Hematopoietic multipotent progenitor cell treated with erythropoietin and hydrocortisone succinate and interleukin-3 and kit ligand, for 17 days (in vitro differentiated cells): ENCODE data around the gene TENT5C.
"Not testable (repeated sequence)": the region's sequence is repeated elsewhere in the genome, so short reads cannot be mapped to it uniquely, and the experiment has no call there.

Experiments
- DNase-seq: peaks from one replicate; pipeline ENCODE4 v3.0.0-alpha.2; 2015; ENCODE audit warnings: low spot score

Gene TENT5C

DNA sequence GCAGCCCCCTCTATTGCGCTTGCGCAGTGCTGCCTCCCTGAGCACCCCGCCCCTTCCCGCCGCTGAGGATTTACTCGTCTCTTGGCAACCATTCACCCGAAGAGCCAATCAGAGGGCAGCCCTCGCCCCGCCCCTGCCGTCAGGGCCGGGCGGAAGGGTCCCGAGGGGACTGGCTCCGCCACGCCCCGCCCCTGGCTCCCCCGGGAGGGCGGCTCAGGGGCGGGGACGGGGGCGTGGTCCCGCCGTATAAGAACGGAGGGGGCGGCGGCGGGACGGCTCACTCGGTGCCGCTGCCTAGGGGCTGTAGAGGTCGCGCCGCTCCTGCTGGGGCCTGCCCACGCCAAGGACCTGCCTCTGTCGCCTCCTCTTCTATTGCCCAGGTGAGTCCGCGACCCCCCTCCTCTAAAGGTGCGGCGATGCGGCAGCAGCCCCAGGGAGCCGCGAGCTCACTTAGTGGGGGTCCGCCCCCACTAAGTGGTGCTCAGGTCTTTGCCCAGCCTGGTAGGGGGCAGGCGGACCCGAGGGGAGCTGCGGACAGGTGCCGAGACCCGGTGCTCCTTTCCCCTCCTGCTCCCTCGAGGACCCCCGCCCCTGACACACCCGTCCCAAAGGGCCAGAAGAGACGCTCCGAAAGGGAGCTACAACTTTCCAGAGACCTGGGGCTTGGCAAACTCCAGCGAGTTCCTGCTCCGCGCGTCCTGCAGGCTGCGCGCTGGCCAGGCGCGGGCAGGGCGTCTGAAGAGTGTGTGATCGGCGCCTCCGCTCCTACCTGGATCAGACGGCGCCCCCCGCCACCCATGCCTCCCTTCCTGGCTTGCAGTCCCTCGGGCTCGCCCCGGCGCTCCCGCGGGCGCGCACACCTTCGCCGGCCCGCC lies at the start of gene TENT5C:
TSS of gene TENT5C (plus strand) at position 275 of the 875 bp plus-strand sequence. CDS start 16,821 bp downstream, outside the sequence.
- peak; percentile 99 for DNase-seq

DNA sequence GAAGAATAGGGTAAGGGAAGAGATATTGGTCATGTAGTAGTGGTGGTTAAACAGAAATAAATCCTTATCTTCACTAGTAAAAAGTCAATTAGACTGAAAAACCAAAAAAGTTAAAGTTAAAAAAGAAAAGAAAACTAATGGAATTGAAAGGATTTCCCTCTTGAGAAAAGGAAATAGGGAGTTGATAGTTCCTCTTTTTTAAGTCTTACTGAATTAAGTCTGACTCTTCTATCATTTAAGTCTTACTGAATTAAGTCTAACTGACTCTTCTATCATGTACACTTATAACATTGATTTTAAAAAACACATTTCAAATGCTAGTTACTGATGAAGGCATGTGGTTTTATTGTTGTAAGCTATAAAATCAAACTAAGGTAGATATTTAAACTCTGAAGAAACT lies 49.5 kb upstream of the TENT5C start:
- no peak for DNase-seq

DNA sequence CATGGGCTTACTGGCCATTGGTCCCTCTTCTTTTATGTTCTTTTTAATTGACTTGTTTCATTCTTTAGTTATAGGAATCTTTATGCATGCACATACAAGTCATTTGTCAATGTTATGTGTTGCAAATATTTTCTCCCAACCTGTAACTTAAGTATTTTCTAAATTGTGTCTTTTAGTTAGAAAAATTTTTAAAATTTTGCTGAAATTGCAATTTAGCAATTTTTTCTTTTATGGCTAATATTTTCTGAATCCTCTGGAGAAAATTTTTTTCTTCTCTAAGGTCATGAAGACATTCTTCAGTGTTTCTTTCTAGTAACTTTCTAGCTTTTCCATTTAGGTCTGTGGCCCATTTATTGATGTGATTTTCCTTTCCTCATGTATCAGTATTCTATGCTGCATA lies 48.9 kb upstream of the TENT5C start:
- no peak for DNase-seq

- DNase-seq: not testable (repeated sequence)
Observed at GRCh38 chr1:117558451-117558850, 47.4 kb upstream of the TENT5C start.

DNA sequence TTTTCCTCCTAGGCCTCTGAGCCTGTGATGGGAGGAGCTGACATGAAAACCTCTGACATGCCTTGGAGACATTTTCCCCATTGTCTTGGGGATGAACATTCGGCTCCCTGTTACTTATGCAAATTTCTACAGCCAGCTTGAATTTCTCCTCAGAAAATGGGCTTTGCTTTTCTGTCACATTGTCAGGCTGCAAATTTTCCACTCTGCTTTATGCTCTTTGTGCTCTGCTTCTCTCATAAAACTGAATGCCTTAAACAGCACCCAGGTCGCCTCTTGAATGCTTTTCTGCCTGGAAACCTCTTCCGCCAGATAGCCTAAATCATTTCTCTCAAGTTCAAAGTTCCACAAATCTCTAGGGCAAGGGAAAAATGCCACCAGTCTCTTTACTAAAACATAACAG lies 46.7 kb upstream of the TENT5C start:
- no peak for DNase-seq

DNA sequence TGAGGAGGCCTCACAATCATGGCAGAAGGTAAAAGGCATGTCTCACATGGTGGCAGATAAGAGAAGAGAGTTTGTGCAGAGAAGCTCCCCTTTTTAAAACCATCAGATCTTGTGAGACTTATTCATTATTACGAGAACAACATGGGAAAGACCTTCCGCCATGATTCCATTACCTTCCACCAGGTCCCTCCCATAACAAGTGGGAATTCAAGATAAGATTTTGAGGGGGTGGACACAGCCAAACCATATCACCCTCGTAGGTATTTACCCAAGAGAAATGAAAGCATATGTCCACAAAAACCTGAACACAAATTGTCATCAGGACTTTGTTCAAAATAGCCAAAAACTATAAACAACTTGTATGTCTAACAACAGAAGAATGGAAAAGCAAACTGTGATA lies 45.9 kb upstream of the TENT5C start:
- DNase-seq: no peak

- DNase-seq: no peak
Observed at GRCh38 chr1:117561071-117561470, 44.8 kb upstream of the TENT5C start.

GRCh38 chr1:117561551-117561950 lies 44.3 kb upstream of the TENT5C start:
- DNase-seq: no peak

DNA sequence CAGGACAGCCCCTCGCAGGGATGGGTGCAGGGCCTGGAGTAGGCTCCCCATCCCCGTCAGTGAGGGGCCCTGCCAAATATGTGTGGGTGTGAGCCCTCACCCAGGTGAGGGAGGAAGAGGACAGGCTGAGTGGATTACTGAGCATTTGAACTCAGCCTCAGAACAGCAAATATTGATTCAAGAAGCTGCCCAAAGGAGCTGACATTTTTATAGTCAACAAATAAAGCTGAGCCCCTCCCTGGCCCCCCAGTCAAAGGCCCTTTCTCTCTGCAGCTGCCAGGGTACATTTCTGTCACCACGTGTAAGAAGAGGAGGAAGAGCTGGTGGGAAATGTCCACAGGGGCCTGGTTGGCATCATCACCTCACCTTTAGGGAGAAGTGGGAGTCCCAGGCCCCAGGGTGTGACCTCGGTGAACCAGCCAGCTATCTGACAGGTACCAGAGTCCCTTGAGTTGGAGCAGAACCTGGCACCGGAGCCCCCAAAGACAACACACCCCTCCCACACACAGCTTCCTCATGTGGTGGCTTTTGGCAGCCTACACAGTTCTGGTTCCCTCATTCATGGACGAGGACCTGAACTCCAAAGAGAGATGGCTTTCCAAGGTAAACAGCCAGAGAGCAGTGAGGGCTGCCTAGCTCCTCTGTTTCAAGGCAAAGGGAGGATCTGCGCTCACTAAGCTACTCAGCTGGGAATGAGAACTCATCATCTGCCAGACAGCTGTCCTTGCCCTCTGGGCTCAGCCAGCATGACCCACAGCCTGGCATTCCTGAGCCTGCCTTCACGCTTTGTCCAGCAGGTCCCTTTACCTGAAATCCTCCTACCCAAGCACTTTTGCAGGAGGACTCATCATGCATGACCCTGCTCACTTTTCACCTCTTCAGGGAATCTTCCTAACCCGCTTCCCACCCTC lies 43.0 kb upstream of the TENT5C start:
- no peak for DNase-seq

GRCh38 chr1:117563492-117563875 lies 42.4 kb upstream of the TENT5C start:
- DNase-seq: no peak

- no peak for DNase-seq
Observed at GRCh38 chr1:117564227-117565075, 41.4 kb upstream of the TENT5C start.

- DNase-seq: no peak
Observed at GRCh38 chr1:117565076-117565556, 40.7 kb upstream of the TENT5C start.

- no peak for DNase-seq
Observed at GRCh38 chr1:117565745-117566455, 39.9 kb upstream of the TENT5C start.

GRCh38 chr1:117566556-117566955 lies 39.3 kb upstream of the TENT5C start:
- DNase-seq: no peak

- DNase-seq: no peak
Observed at GRCh38 chr1:117567435-117567834, 38.4 kb upstream of the TENT5C start.

DNA sequence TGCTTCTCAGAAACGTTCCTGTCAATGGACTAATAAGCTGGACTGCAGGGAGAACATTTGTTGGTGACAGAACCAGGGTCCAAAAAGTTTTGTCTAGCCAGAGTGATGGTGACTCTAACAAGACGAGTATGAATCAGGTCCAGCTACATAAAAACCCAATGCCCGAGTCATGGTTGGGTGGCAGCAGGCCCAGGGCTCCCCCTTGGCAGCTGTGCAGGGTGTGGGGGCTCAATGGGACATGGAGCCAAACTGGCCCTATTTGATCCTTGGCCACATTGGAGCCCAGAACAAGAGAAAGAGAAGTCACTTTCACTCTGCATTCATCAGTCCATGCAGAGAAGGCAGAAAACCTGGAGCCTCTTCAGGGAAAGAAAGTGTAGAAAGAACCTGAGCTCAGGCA lies 37.9 kb upstream of the TENT5C start:
- no peak for DNase-seq

- no peak for DNase-seq
Observed at GRCh38 chr1:117568999-117569398, 36.8 kb upstream of the TENT5C start.

DNA sequence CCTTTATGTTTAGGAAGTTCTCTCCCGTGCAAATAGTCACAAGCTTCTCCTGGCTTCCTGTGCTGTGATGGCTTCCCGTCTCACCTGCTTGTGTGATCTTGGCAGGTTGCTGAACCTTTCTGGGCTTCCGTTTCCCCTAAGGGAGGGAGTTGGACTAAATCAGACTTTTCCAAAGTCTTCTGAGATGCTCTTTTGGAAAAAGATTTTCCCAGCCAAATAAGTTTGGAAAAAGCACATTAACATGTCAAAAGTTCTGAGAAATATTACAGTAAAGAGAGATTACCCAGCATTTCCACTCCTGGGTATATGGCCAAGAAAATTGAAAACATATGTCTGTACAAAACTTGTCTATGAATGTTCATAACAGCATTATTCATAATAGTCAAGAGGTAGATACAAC lies 36.0 kb upstream of the TENT5C start:
- DNase-seq: no peak

GRCh38 chr1:117570988-117571409 lies 34.8 kb upstream of the TENT5C start:
- no peak for DNase-seq

DNA sequence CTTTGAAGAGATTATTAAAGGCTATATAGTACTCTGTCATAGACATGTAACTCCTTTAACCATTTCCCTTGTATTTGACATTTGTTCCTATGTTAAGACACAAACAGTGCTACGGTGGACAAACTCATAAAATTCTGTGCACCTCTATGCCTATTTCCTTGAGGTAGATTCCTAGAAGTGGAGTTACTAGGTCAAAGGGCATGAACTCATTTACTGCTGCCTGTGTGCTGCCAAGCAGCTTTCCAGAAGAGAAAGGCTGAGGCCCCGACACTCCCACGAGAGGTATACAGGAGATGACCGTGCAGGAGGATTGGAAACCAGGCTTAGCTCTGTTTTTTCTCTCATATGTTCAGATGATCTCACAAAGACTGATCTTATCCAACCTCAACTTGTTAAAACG lies 34.4 kb upstream of the TENT5C start:
- DNase-seq: no peak

DNA sequence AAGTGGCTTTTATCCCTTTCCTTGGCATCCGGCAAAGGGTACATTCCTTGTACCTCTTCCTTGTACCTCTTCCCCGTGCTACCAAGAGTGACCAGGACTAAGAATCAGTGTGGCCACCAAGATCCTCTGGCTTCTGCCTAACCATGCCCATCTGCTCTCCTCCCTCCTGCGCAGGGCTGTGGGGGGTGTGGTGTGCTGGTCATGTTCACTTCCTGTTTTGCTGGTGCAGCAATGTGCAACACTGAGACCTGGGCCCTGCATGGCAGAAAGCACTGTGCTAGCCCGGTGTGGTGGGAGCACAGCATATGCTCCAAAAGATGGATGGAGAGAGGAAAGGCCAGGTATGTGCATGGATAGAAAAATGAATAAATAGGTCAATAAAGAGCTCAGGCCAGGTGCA lies 33.3 kb upstream of the TENT5C start:
- no peak for DNase-seq
